ENCODE results near the gene IGFBP2. TPM values are rescaled to one million over a fixed set of nuclear protein-coding genes. Genes with fewer than 3 reads are reported as not detected.

The IGFBP2 gene
- total and polyA plus RNA-seq, 2 of the 4 experiments (the other 2 are of a cell fraction): 33.5 to 236 TPM

DNA sequence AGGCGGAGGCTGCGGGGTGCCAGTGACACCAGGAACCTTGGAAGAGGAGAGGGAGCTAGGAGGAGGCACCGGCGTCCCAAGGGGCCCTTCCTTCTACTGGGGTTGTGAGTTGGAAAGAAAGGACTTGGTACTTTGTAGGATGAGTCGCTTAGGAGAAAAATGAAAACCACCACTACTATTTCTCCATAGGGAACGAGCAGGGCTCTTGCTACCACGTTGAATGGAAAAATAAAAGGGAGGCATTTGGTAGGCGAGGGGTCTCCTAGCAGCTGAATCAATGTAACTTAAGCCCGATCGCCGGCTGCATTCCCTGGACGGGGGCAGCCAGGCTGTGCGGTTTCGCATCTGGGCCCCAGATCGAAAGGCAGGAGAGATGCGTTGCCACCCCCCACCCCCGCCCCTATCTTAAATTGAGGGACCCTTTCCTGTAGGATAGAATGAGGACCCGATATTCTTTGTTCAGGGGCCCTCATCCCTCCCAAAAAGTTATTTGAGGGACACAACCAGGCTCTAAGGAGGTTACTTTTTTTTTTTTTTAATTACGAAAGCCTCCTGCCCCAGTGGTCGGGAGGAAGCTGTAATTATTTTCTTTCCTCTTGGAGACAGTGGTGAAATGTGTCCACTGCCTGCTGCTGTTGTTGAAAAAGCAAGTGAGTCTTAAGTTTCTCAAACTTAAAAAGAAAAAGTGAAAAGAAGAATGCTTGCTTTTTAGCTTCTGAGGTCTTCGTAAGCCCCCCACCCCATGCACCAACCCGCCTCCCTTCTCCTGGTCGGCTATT, 1.3 kb downstream of the IGFBP2 start:
- Histone ChIP-seq H2AK9ac (replicated peaks; ENCODE audit: low read depth, low read length, poor library complexity) (no peak overlapping the region), H3K9ac (ENCODE audit: low read depth, low read length) (no peak overlapping the region; the same call in 1 of the 2 replicates), H2BK15ac (ENCODE audit: low read depth, low read length) (no peak overlapping the region), H3K4me2 (ENCODE audit: low read depth, low read length) (peak overlapping the region; percentile 49), H3K4ac (ENCODE audit: low read depth, low read length) (no peak overlapping the region), H4K8ac (ENCODE audit: low read depth in 2 of 2, low read length in 2 of 2) (no peak overlapping the region), H3K36me3 (ENCODE audit: control insufficient read depth, insufficient read depth, low read length) (no peaks in the 10 kb centered on the region), H3K79me1 (ENCODE audit: low read depth in 1 of 2, low read length in 2 of 2) (no peaks in the 10 kb centered on the region), H2BK20ac (ENCODE audit: low read depth, low read length) (no peak overlapping the region), H3K4me3 (ENCODE audit: insufficient read depth, low read depth, low read length) (peak overlapping the region; percentile 48; the same call in 1 of the 2 replicates), H4K5ac (ENCODE audit: low read depth, low read length) (no peak overlapping the region; the same call in 1 of the 2 replicates), H3K4me1 (ENCODE audit: control insufficient read depth, insufficient read depth, low read length) (peaks cover 4% of the 10 kb centered on the region; the same call in 1 of the 2 replicates), H3K56ac (ENCODE audit: extremely low read depth, insufficient read depth, low read length) (no peak overlapping the region), H3K27ac (ENCODE audit: insufficient read depth, low read length) (no peak overlapping the region), H3K9me3 (ENCODE audit: control insufficient read depth, insufficient read depth, low read length) (no peaks in the 10 kb centered on the region), H3K23ac (ENCODE audit: low read depth, low read length) (peak overlapping the region; percentile 38; the same call in 1 of the 2 replicates), H4K20me1 (ENCODE audit: insufficient read depth, low read length) (no peaks in the 10 kb centered on the region), H2AFZ (replicated peaks; ENCODE audit: low read length, poor library complexity) (peak overlapping the region; percentile 88), H2AK5ac (ENCODE audit: low read depth, low read length) (no peak overlapping the region), H3K27me3 (ENCODE audit: control insufficient read depth, insufficient read depth, low read length) (peaks cover 33% of the 10 kb centered on the region), H2BK5ac (ENCODE audit: low read depth, low read length, poor library complexity, severe bottlenecking) (no peak overlapping the region), H3K9me1 (ENCODE audit: insufficient read depth, low read length) (no peaks in the 10 kb centered on the region), H3K18ac (ENCODE audit: low read depth, low read length) (no peak overlapping the region), H3K14ac (replicated peaks; ENCODE audit: low read depth, low read length) (no peak overlapping the region), H2BK120ac (ENCODE audit: low read depth, low read length) (no peak overlapping the region), H4K91ac (ENCODE audit: insufficient read depth, low read depth, low read length) (no peak overlapping the region)
- DNase-seq (no peak), ATAC-seq (ENCODE audit: low read depth) (0 out of 2 replicates have a peak, but pooled peaks have one; percentile 2)
- in situ Hi-C loops (cut with MboI; ENCODE audit: low sequenced_read_pairs) (no loop called here), dilution Hi-C loops (cut with HindIII; ENCODE audit: low sequenced_read_pairs, unreplicated experiment) (no loop called here), intact Hi-C loops (cut with micrococcal nuclease) (loop anchor here (1.0 kb wide), 1 partner anchor 115 kb away; no protein-coding TSS in a partner anchor)
- no CpG with 5 or more reads among the region's 23 CpGs for WGBS, 2 experiments (ENCODE audit: extremely low coverage in 2 of 2, insufficient read length in 1 of 2)
- ChIA-PET CTCF (no interaction called here), POLR2A (ENCODE audit: unreplicated experiment) (interaction anchor here (0.6 kb wide), 1 partner anchor 118 kb away, joined by 4 read pairs; no protein-coding TSS in a partner anchor)
- TF ChIP-seq MAZ (IDR thresholded peaks at IDR 0.05; ENCODE audit: borderline replicate concordance, low read depth, low read length): no peak
- no peak for TF ChIP-seq MAFK (IDR thresholded peaks at IDR 0.05; ENCODE audit: low read depth, low read length)
- no peak for TF ChIP-seq CEBPB (IDR thresholded peaks at IDR 0.05; ENCODE audit: low read depth, low read length)
- TF ChIP-seq, protein P1, sequence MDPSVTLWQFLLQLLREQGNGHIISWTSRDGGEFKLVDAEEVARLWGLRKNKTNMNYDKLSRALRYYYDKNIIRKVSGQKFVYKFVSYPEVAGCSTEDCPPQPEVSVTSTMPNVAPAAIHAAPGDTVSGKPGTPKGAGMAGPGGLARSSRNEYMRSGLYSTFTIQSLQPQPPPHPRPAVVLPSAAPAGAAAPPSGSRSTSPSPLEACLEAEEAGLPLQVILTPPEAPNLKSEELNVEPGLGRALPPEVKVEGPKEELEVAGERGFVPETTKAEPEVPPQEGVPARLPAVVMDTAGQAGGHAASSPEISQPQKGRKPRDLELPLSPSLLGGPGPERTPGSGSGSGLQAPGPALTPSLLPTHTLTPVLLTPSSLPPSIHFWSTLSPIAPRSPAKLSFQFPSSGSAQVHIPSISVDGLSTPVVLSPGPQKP (IDR thresholded peaks at IDR 0.05; ENCODE audit: borderline replicate concordance, low read depth, low read length): no peak
- no peak for TF ChIP-seq MXI1 (IDR thresholded peaks at IDR 0.05; ENCODE audit: borderline replicate concordance, low read depth, low read length)
- TF ChIP-seq RAD21 (IDR thresholded peaks at IDR 0.05; ENCODE audit: low read length): no peak
- TF ChIP-seq POLR2A (IDR thresholded peaks at IDR 0.05; ENCODE audit: low read depth, low read length): no peak
- TF ChIP-seq CHD1 (IDR thresholded peaks at IDR 0.05; ENCODE audit: low read depth, low read length): no peak
- TF ChIP-seq NFE2L2 (IDR thresholded peaks at IDR 0.05; ENCODE audit: low read depth, low read length): no peak
- no peak for TF ChIP-seq SMC3 (IDR thresholded peaks at IDR 0.05; ENCODE audit: low read depth, low read length)
- no peak for TF ChIP-seq BHLHE40 (IDR thresholded peaks at IDR 0.05; ENCODE audit: low read depth, low read length)
- no peak for TF ChIP-seq RCOR1 (IDR thresholded peaks at IDR 0.05; ENCODE audit: insufficient replicate concordance, low read length)
- TF ChIP-seq RFX5 (IDR thresholded peaks at IDR 0.05; ENCODE audit: low read depth, low read length): no peak
- TF ChIP-seq, protein P2, sequence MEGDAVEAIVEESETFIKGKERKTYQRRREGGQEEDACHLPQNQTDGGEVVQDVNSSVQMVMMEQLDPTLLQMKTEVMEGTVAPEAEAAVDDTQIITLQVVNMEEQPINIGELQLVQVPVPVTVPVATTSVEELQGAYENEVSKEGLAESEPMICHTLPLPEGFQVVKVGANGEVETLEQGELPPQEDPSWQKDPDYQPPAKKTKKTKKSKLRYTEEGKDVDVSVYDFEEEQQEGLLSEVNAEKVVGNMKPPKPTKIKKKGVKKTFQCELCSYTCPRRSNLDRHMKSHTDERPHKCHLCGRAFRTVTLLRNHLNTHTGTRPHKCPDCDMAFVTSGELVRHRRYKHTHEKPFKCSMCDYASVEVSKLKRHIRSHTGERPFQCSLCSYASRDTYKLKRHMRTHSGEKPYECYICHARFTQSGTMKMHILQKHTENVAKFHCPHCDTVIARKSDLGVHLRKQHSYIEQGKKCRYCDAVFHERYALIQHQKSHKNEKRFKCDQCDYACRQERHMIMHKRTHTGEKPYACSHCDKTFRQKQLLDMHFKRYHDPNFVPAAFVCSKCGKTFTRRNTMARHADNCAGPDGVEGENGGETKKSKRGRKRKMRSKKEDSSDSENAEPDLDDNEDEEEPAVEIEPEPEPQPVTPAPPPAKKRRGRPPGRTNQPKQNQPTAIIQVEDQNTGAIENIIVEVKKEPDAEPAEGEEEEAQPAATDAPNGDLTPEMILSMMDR (conservative IDR thresholded peaks at IDR 0.05; ENCODE audit: low read depth, low read length): no peak
- BruUV-seq (replicated peaks): no TSS peak
